Panc1 (cell line): Measurements from ENCODE around the gene HAO1. TPM values are rescaled to one million over a fixed set of nuclear protein-coding genes. Genes with fewer than 3 reads are reported as not detected.

ENCODE experiments used
- ATAC-seq: fragments of 200-7000 bp; cut with Tn5 transposase; 2 replicates; pipeline ENCODE4 v1.9.1; 2020; ENCODE audit warnings: mild to moderate bottlenecking, moderate library complexity
- BruUV-seq: library from RNA; stranded (reverse); fragments of 400-500 nt; replicated peaks from 2 replicates; lab custom pipeline; 2021; lab: Mats Ljungman, UMichigan
- CTCF ChIA-PET: fragments of 300-600 bp; sonication (Branson Sonifier 250); formaldehyde crosslinking; loops from one replicate; lab custom pipeline; 2022; ENCODE audit warnings: antibody characterized with exemption; lab: Charles Lee
- POLR2A ChIA-PET: fragments of 300-600 bp; sonication (Branson Sonifier 250); formaldehyde crosslinking; loops from one replicate; lab custom pipeline; 2022; ENCODE audit warnings: antibody characterized with exemption; lab: Charles Lee
- DNase-seq: peaks from one replicate; pipeline ENCODE4 v3.0.0-alpha.2; 2010; ENCODE audit warnings: low read depth, low spot score
- H3K27ac ChIP-seq: 2 replicates; pipeline ENCODE4 v1.5.1; 2011; ENCODE audit warnings: mild to moderate bottlenecking, low read length, inconsistent platforms
- H3K27me3 ChIP-seq: fragments of 200-500 bp; sonication (Bioruptor generic); 2 replicates; pipeline ENCODE4 v1.6.0; 2014; ENCODE audit warnings: low read length, inconsistent platforms; ENCODE audit not compliant: control insufficient read depth, insufficient read depth
- H3K36me3 ChIP-seq: fragments of 200-500 bp; sonication (Bioruptor generic); 2 replicates; pipeline ENCODE4 v1.5.1; 2014; ENCODE audit warnings: inconsistent platforms, mild to moderate bottlenecking, low read length, moderate library complexity; ENCODE audit not compliant: control insufficient read depth, insufficient read depth
- H3K4me1 ChIP-seq: 2 replicates; pipeline ENCODE4 v1.5.1; 2011; ENCODE audit warnings: inconsistent platforms, mild to moderate bottlenecking, low read length, moderate library complexity; ENCODE audit not compliant: control insufficient read depth, insufficient read depth
- H3K4me3 ChIP-seq, 2 experiments: 2 replicates each; pipeline ENCODE4 v1.5.1; 2011 to 2012; ENCODE audit warnings: low read depth in 2 of 2, low read length in 2 of 2, mild to moderate bottlenecking in 2 of 2, inconsistent platforms in 1 of 2, moderate library complexity in 1 of 2
- H3K9me3 ChIP-seq: fragments of 200-500 bp; sonication (Bioruptor generic); 2 replicates; pipeline ENCODE4 v1.5.1; 2014; ENCODE audit warnings: low read depth, mild to moderate bottlenecking, inconsistent platforms, low read length, moderate library complexity; ENCODE audit not compliant: control insufficient read depth, insufficient read depth
- POLR2AphosphoS5 ChIP-seq: IDR thresholded peaks from 2 replicates; pipeline ENCODE4 v1.6.1; 2012; ENCODE audit warnings: mild to moderate bottlenecking, low read depth, low read length, moderate library complexity
- SIN3A ChIP-seq: IDR thresholded peaks from 2 replicates; pipeline ENCODE4 v1.6.1; 2012; ENCODE audit warnings: low read depth, mild to moderate bottlenecking, low read length, moderate library complexity, borderline replicate concordance; ENCODE audit not compliant: insufficient read depth
- TCF7L2 ChIP-seq: IDR thresholded peaks from 2 replicates; pipeline ENCODE4 v1.6.1; 2011; ENCODE audit warnings: mild to moderate bottlenecking, low read depth, low read length, inconsistent platforms
- in situ Hi-C: cut with HindIII; loops from 2 replicates; pipeline ENCODE4 v1.10.0; 2016; ENCODE audit warnings: low sequenced_read_pairs, low pct_unique_long_range_greater_than_20kb
- intact Hi-C: fragments of 100-400 bp; cut with micrococcal nuclease; formaldehyde crosslinking; loops from one replicate; pipeline ENCODE4 v1.10.0; 2022; ENCODE audit not compliant: unreplicated experiment
- total RNA-seq: library from RNA; stranded (reverse); gene quantifications from one replicate; pipeline ENCODE4 v1.2.1, GENCODE V29; 2021; ENCODE audit not compliant: unreplicated experiment
- TF ChIP-seq, protein P1 (sequence below), 2 experiments: IDR thresholded peaks; 2 replicates each; pipeline ENCODE4 v1.6.1; 2011 to 2012; ENCODE audit warnings: low read depth in 2 of 2, control low read depth in 1 of 2, low read length in 1 of 2, mild to moderate bottlenecking in 1 of 2, moderate library complexity in 1 of 2; ENCODE audit not compliant: insufficient read depth in 1 of 2
- TF ChIP-seq, protein P2 (sequence below): fragments of 450-650 bp; IDR thresholded peaks from 2 replicates; pipeline ENCODE4 v1.5.1; 2017; ENCODE audit warnings: mild to moderate bottlenecking

Gene HAO1
- total RNA-seq, 1 experiment from 2014 or later: 0.13 TPM

DNA sequence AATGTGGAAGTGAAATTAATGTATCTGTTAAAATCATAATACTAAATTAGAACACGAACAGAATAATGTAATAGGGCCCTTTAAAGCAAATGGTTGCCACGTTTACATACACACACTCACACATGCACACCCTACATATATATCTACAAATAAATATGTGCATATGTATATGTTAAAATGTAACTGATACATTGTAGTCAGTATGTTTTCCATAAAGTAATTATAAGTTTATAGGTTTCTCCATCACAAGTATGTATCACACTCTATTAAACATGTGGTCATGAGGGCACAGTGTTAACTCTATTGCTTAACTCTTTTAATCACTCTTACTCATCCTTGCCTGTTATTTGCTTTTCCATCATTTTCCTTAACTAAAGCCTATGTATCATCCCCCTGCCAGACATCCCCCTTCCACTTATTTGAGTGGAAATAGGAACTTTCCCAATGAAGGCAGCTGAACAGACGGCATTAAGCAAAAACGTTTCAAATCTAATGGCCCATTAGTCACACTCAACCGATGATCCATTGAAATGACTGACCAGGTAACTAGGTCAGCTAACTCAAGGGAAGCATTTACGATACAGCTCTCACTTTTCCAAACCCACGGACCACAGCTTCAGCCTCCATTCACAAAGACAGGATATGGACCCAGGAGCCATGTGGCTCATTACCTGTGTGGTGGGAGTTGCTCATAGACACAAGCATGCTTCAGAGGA is 89.3 kb downstream of the HAO1 start:
- TF ChIP-seq SIN3A (no peak), POLR2AphosphoS5 (no peak), TCF7L2 (no peak)
- TF ChIP-seq, protein P1, sequence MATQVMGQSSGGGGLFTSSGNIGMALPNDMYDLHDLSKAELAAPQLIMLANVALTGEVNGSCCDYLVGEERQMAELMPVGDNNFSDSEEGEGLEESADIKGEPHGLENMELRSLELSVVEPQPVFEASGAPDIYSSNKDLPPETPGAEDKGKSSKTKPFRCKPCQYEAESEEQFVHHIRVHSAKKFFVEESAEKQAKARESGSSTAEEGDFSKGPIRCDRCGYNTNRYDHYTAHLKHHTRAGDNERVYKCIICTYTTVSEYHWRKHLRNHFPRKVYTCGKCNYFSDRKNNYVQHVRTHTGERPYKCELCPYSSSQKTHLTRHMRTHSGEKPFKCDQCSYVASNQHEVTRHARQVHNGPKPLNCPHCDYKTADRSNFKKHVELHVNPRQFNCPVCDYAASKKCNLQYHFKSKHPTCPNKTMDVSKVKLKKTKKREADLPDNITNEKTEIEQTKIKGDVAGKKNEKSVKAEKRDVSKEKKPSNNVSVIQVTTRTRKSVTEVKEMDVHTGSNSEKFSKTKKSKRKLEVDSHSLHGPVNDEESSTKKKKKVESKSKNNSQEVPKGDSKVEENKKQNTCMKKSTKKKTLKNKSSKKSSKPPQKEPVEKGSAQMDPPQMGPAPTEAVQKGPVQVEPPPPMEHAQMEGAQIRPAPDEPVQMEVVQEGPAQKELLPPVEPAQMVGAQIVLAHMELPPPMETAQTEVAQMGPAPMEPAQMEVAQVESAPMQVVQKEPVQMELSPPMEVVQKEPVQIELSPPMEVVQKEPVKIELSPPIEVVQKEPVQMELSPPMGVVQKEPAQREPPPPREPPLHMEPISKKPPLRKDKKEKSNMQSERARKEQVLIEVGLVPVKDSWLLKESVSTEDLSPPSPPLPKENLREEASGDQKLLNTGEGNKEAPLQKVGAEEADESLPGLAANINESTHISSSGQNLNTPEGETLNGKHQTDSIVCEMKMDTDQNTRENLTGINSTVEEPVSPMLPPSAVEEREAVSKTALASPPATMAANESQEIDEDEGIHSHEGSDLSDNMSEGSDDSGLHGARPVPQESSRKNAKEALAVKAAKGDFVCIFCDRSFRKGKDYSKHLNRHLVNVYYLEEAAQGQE (IDR thresholded peaks at IDR 0.05; ENCODE audit: insufficient read depth in 1 of 2, low read depth in 2 of 2, low read length in 1 of 2): no peak
- TF ChIP-seq, protein P2, sequence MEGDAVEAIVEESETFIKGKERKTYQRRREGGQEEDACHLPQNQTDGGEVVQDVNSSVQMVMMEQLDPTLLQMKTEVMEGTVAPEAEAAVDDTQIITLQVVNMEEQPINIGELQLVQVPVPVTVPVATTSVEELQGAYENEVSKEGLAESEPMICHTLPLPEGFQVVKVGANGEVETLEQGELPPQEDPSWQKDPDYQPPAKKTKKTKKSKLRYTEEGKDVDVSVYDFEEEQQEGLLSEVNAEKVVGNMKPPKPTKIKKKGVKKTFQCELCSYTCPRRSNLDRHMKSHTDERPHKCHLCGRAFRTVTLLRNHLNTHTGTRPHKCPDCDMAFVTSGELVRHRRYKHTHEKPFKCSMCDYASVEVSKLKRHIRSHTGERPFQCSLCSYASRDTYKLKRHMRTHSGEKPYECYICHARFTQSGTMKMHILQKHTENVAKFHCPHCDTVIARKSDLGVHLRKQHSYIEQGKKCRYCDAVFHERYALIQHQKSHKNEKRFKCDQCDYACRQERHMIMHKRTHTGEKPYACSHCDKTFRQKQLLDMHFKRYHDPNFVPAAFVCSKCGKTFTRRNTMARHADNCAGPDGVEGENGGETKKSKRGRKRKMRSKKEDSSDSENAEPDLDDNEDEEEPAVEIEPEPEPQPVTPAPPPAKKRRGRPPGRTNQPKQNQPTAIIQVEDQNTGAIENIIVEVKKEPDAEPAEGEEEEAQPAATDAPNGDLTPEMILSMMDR: no peak
- CTCF ChIA-PET: no interaction called here
- Histone ChIP-seq H3K27me3 (no peaks in the 10 kb centered on the region), H3K36me3 (no peaks in the 10 kb centered on the region), H3K4me3 (no peak overlapping the region), H3K27ac (no peak overlapping the region), H3K4me1 (no peaks in the 10 kb centered on the region), H3K9me3 (no peaks in the 10 kb centered on the region)
- DNase-seq (no peak), ATAC-seq (no peak)
- in situ Hi-C loops (no loop called here), intact Hi-C loops (loop anchor here (10.0 kb wide), 1 partner anchor 1706 kb away; no protein-coding TSS in a partner anchor)
- POLR2A ChIA-PET: interaction anchor here (0.7 kb wide), 1 partner anchor 251 kb away, joined by 3 read pairs; no protein-coding TSS in a partner anchor
- BruUV-seq: no TSS peak

DNA sequence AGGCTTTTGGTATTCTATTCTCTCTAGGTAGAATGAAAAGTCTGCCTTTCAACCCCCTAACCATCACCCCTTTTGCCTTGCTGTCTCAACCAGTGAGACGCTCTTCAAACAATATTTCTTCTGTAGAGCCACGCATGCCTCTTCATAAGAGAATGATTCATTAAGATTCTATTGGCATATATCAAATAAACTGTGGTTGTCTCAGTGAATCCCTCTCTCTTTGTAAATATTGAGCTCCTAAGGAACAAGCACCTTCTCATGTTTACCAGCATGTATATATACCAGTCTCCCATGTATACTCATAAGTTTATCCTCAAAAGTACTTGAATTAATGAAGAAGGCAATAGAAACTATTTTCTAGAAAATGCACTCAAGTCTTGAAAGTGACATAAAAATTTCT is 90.6 kb downstream of the HAO1 start:
- Histone ChIP-seq H3K9me3 (no peaks in the 10 kb centered on the region), H3K27me3 (no peaks in the 10 kb centered on the region), H3K36me3 (no peaks in the 10 kb centered on the region), H3K27ac (no peak overlapping the region), H3K4me3 (no peak overlapping the region), H3K4me1 (no peaks in the 10 kb centered on the region)
- TF ChIP-seq, protein P2: no peak
- TF ChIP-seq TCF7L2: no peak
- ATAC-seq: no peak
- CTCF ChIA-PET: no interaction called here
- POLR2A ChIA-PET: no interaction called here
- DNase-seq: no peak
- in situ Hi-C loops (no loop called here), intact Hi-C loops (loop anchor here (10.0 kb wide), 1 partner anchor 1705 kb away; no protein-coding TSS in a partner anchor)
- BruUV-seq: no TSS peak
